Measurements from ENCODE around the gene TOGARAM2. TPM values are rescaled to one million over a fixed set of nuclear protein-coding genes. Genes with fewer than 3 reads are reported as not detected.

TOGARAM2 gene
- total RNA-seq, 1 donor from 2014 or later = not detected

DNA sequence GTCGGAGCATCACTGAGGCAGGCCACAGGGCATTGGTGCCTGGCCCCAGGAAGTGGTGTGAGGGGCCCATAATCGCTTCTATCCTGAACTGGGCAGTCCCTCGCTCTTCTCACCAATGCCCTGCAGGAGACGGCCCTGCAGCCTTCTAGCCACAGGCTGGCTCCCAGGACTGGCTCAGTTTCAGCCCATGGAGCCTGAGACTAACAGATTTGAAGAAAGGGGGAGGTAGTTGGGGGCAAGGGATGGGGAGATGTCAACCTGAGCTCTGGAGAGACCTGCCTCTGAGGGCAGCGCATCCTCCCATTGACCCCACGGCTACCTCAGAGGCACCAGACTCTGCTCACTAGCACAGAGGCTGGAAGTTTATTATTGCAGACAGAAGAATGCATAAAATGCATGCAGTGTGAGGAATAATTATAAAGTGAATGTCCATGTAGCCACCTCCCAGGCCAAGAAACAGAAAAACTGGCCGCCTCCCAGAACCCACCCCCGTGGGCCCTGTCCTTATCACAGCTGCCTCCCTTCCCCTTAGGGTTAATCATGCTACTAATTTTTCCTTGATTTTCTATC, 1.4 kb downstream of the TOGARAM2 start:
- Mint-ChIP-seq H3K27me3 (ENCODE audit: unreplicated experiment) (peaks cover 2% of the 10 kb centered on the region), H3K4me1 (ENCODE audit: low read depth, unreplicated experiment) (no peaks in the 10 kb centered on the region), H3K27ac (ENCODE audit: unreplicated experiment) (no peak overlapping the region), H3K4me3 (ENCODE audit: unreplicated experiment) (no peak overlapping the region), H3K9me3 (ENCODE audit: unreplicated experiment) (peaks cover 2% of the 10 kb centered on the region), H3K36me3 (ENCODE audit: unreplicated experiment) (no peaks in the 10 kb centered on the region)
- TF ChIP-seq, protein P1, sequence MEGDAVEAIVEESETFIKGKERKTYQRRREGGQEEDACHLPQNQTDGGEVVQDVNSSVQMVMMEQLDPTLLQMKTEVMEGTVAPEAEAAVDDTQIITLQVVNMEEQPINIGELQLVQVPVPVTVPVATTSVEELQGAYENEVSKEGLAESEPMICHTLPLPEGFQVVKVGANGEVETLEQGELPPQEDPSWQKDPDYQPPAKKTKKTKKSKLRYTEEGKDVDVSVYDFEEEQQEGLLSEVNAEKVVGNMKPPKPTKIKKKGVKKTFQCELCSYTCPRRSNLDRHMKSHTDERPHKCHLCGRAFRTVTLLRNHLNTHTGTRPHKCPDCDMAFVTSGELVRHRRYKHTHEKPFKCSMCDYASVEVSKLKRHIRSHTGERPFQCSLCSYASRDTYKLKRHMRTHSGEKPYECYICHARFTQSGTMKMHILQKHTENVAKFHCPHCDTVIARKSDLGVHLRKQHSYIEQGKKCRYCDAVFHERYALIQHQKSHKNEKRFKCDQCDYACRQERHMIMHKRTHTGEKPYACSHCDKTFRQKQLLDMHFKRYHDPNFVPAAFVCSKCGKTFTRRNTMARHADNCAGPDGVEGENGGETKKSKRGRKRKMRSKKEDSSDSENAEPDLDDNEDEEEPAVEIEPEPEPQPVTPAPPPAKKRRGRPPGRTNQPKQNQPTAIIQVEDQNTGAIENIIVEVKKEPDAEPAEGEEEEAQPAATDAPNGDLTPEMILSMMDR (IDR thresholded peaks at IDR 0.05; ENCODE audit: partially characterized antibody, unreplicated experiment) = no peak
- DNase-seq = no peak

DNA sequence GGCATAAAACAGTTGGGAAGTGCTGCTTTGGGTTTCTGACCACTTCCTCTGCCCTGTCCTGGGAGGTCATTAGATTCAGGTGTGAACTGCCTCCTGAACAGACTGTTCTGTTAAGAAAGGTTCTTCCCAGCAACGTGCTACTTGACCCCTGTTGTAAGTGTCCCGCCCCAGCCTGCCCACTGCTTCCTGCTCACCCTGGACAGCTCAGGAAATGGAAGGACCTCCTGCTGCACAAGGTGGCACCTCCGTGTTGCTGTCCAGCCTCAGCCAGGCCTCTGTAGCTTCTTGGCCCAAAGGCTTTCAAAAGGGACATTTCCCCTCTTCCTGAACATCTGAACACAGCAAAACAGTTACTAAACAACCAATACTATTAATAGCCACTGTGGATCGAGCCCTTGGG, 5.3 kb downstream of the TOGARAM2 start:
- peaks cover 4% of the 10 kb centered on the region for H3K27me3 Mint-ChIP-seq (ENCODE audit: unreplicated experiment)
- DNase-seq = no peak
- TF ChIP-seq, protein P1 (IDR thresholded peaks at IDR 0.05; ENCODE audit: partially characterized antibody, unreplicated experiment) = no peak
- H3K9me3 Mint-ChIP-seq (ENCODE audit: unreplicated experiment) = peaks cover 2% of the 10 kb centered on the region
- H3K27ac Mint-ChIP-seq (ENCODE audit: unreplicated experiment) = no peak overlapping the region
- H3K4me3 Mint-ChIP-seq (ENCODE audit: unreplicated experiment) = no peak overlapping the region
- no peaks in the 10 kb centered on the region for H3K36me3 Mint-ChIP-seq (ENCODE audit: unreplicated experiment)
- H3K4me1 Mint-ChIP-seq (ENCODE audit: low read depth, unreplicated experiment) = no peaks in the 10 kb centered on the region

DNA sequence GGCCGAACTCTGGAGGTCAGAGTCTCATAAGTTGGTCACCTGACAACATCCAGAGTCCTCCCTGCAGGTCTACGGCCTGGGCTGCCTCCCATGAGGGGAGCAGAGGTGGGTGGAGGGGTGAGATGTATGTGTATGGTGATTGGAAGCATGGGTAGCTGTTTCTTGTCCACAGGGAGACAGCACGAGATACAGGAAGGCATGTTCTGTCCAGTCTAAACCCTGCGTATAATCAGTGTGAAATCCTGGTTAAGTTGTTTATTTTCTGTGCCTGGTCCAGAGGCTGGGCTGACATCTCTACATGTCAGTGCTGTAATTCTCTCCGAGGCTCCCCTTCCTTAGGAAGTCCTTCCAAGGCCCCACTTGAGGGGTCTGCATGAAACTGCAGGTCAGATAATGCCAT, 8.9 kb downstream of the TOGARAM2 start:
- Mint-ChIP-seq H3K4me3 (ENCODE audit: unreplicated experiment) (no peak overlapping the region), H3K27me3 (ENCODE audit: unreplicated experiment) (peaks cover 2% of the 10 kb centered on the region), H3K9me3 (ENCODE audit: unreplicated experiment) (no peaks in the 10 kb centered on the region), H3K27ac (ENCODE audit: unreplicated experiment) (no peak overlapping the region), H3K36me3 (ENCODE audit: unreplicated experiment) (no peaks in the 10 kb centered on the region), H3K4me1 (ENCODE audit: low read depth, unreplicated experiment) (no peaks in the 10 kb centered on the region)
- DNase-seq = no peak
- TF ChIP-seq, protein P1 (IDR thresholded peaks at IDR 0.05; ENCODE audit: partially characterized antibody, unreplicated experiment) = no peak

DNA sequence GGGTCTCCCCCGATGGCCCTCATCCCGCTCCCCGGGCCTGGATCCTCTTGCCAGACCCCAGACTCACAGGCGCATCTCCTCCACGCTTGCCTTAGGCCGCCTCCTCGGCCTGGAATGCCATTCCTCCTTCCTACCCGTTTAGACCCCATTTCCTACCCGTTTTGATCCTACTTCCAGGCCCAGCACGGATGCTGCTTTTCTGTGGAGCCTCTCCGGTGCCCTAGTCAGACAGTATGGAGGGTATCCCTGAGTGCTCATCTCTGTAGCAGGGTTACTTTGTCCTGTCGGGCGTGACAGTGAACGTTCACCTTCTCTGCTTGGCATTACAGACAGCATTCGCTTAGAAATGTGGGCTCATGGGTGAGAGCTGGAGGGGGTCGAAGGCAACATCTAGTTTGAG, 9.3 kb downstream of the TOGARAM2 start:
- H3K27me3 Mint-ChIP-seq (ENCODE audit: unreplicated experiment) = peaks cover 2% of the 10 kb centered on the region
- no peaks in the 10 kb centered on the region for H3K36me3 Mint-ChIP-seq (ENCODE audit: unreplicated experiment)
- H3K9me3 Mint-ChIP-seq (ENCODE audit: unreplicated experiment) = no peaks in the 10 kb centered on the region
- H3K4me1 Mint-ChIP-seq (ENCODE audit: low read depth, unreplicated experiment) = no peaks in the 10 kb centered on the region
- TF ChIP-seq, protein P1 (IDR thresholded peaks at IDR 0.05; ENCODE audit: partially characterized antibody, unreplicated experiment) = no peak
- no peak overlapping the region for H3K4me3 Mint-ChIP-seq (ENCODE audit: unreplicated experiment)
- no peak overlapping the region for H3K27ac Mint-ChIP-seq (ENCODE audit: unreplicated experiment)
- no peak for DNase-seq

DNA sequence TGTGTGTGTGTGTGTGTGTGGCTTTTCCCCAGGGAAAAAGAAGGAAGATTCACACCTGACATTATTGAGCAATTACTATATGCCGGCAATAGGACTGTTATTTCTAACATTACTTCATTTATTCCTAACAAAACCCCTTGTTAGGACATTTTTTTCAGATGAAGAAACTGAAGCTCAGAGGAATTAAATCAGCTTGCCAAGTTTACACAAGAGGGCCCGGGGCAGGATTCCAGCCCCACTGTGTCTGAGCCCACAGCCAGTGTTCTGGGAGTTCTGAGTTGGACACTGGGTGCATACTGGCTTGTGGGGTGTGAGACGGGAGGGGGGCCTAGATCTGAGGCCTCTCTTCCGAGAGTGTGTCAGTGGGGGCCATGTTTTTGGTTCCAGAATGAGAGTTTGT, 9.9 kb downstream of the TOGARAM2 start:
- no peak for DNase-seq
- H3K36me3 Mint-ChIP-seq (ENCODE audit: unreplicated experiment) = no peaks in the 10 kb centered on the region
- no peak overlapping the region for H3K27ac Mint-ChIP-seq (ENCODE audit: unreplicated experiment)
- TF ChIP-seq, protein P1 (IDR thresholded peaks at IDR 0.05; ENCODE audit: partially characterized antibody, unreplicated experiment) = no peak
- no peak overlapping the region for H3K4me3 Mint-ChIP-seq (ENCODE audit: unreplicated experiment)
- no peaks in the 10 kb centered on the region for H3K9me3 Mint-ChIP-seq (ENCODE audit: unreplicated experiment)
- H3K27me3 Mint-ChIP-seq (ENCODE audit: unreplicated experiment) = peaks cover 2% of the 10 kb centered on the region
- H3K4me1 Mint-ChIP-seq (ENCODE audit: low read depth, unreplicated experiment) = no peaks in the 10 kb centered on the region

All from glutamatergic neuron (in vitro differentiated cells).